Chondrocyte (in vitro differentiated cells): Measurements from ENCODE around the gene USP40. TPM values are rescaled to one million over a fixed set of nuclear protein-coding genes. Genes with fewer than 3 reads are reported as not detected.

Experiments
- DNase-seq: peaks from one replicate; pipeline ENCODE4 v3.0.0; 2021; ENCODE audit warnings: mixed read lengths, low spot score
- H3K27ac Mint-ChIP-seq: one replicate; pipeline ENCODE4 v1.8.0; 2021; ENCODE audit warnings: mild to moderate bottlenecking, moderate library complexity, mixed read lengths; ENCODE audit not compliant: unreplicated experiment
- H3K27me3 Mint-ChIP-seq: 2 replicates; pipeline ENCODE4 v1.8.0; 2021; ENCODE audit warnings: low read depth, mixed read lengths
- H3K36me3 Mint-ChIP-seq: 2 replicates; pipeline ENCODE4 v1.8.0; 2021; ENCODE audit warnings: low read depth, mixed read lengths
- H3K4me1 Mint-ChIP-seq: 2 replicates; pipeline ENCODE4 v1.8.0; 2021; ENCODE audit warnings: low read depth, mild to moderate bottlenecking, mixed read lengths
- H3K4me3 Mint-ChIP-seq: one replicate; pipeline ENCODE4 v1.8.0; 2021; ENCODE audit warnings: mild to moderate bottlenecking, moderate library complexity, mixed read lengths; ENCODE audit not compliant: unreplicated experiment
- H3K9me3 Mint-ChIP-seq: 2 replicates; pipeline ENCODE4 v1.8.0; 2021; ENCODE audit warnings: low read depth, mixed read lengths
- long read RNA-seq: library from polyadenylated mRNA; stranded (forward); transcript quantifications from one replicate; pipeline ENCODE4 v2.0.0, GENCODE V29; 2021
- total RNA-seq: library from RNA; stranded (reverse); gene quantifications from 3 replicates; pipeline ENCODE4 v1.2.1, GENCODE V29; 2021
- TF ChIP-seq, protein P1 (sequence below): fragments of 200-600 bp; sonication (generic); IDR thresholded peaks from 2 replicates; pipeline ENCODE4 v1.5.0; 2021; ENCODE audit warnings: antibody characterized with exemption, mild to moderate bottlenecking, moderate library complexity

Gene USP40, protein sequence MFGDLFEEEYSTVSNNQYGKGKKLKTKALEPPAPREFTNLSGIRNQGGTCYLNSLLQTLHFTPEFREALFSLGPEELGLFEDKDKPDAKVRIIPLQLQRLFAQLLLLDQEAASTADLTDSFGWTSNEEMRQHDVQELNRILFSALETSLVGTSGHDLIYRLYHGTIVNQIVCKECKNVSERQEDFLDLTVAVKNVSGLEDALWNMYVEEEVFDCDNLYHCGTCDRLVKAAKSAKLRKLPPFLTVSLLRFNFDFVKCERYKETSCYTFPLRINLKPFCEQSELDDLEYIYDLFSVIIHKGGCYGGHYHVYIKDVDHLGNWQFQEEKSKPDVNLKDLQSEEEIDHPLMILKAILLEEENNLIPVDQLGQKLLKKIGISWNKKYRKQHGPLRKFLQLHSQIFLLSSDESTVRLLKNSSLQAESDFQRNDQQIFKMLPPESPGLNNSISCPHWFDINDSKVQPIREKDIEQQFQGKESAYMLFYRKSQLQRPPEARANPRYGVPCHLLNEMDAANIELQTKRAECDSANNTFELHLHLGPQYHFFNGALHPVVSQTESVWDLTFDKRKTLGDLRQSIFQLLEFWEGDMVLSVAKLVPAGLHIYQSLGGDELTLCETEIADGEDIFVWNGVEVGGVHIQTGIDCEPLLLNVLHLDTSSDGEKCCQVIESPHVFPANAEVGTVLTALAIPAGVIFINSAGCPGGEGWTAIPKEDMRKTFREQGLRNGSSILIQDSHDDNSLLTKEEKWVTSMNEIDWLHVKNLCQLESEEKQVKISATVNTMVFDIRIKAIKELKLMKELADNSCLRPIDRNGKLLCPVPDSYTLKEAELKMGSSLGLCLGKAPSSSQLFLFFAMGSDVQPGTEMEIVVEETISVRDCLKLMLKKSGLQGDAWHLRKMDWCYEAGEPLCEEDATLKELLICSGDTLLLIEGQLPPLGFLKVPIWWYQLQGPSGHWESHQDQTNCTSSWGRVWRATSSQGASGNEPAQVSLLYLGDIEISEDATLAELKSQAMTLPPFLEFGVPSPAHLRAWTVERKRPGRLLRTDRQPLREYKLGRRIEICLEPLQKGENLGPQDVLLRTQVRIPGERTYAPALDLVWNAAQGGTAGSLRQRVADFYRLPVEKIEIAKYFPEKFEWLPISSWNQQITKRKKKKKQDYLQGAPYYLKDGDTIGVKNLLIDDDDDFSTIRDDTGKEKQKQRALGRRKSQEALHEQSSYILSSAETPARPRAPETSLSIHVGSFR
- total RNA-seq, result 29.4 to 38.2 TPM (median 33.1 TPM) in 3 replicates
- long read RNA-seq, full-length matches to known transcripts, result 3 of 28 reads
- long read RNA-seq, partial matches to known transcripts, result 5 of 28 reads
- long read RNA-seq, other reads (novel, unspliced or antisense), result 20 of 28 reads

GRCh38 chr2:233566141-233566956 is at the start of gene USP40:
USP40 (minus strand) TSS chr2:233566782; CDS start chr2:233565554, 1,228 bp downstream.
- peak; percentile 93 for DNase-seq
- Mint-ChIP-seq H3K4me3 (peak within 1 kb of the TSS; percentile 97), H3K9me3 (no peaks in the 10 kb centered on the region), H3K36me3 (peaks cover 2% of the 10 kb centered on the region), H3K4me1 (peaks cover 24% of the 10 kb centered on the region), H3K27ac (peak within 1 kb of the TSS; percentile 100), H3K27me3 (no peaks in the 10 kb centered on the region)
- TF ChIP-seq, protein P1, sequence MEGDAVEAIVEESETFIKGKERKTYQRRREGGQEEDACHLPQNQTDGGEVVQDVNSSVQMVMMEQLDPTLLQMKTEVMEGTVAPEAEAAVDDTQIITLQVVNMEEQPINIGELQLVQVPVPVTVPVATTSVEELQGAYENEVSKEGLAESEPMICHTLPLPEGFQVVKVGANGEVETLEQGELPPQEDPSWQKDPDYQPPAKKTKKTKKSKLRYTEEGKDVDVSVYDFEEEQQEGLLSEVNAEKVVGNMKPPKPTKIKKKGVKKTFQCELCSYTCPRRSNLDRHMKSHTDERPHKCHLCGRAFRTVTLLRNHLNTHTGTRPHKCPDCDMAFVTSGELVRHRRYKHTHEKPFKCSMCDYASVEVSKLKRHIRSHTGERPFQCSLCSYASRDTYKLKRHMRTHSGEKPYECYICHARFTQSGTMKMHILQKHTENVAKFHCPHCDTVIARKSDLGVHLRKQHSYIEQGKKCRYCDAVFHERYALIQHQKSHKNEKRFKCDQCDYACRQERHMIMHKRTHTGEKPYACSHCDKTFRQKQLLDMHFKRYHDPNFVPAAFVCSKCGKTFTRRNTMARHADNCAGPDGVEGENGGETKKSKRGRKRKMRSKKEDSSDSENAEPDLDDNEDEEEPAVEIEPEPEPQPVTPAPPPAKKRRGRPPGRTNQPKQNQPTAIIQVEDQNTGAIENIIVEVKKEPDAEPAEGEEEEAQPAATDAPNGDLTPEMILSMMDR, result peak; percentile 15

DNA sequence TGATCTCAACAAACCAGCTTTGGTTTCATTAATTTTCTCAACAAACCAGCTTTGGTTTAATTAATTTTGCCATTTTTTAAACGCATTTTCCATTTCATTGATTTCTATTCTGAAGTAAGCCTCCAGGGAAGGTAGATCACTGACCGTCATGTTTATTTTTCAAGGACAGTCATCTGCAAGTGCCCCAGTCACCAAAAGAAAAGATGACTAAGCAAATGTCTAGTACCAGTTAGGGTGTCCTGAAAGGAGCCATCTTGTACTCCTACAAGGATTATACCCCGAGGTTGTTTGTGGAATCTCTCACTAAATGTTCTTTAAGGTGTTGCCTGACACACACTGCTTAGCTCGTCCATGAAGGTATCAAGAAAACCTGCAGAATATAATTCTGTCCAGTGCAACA is 44.7 kb upstream of the USP40 start:
- Mint-ChIP-seq H3K36me3 (peaks cover 14% of the 10 kb centered on the region), H3K9me3 (peaks cover 43% of the 10 kb centered on the region), H3K27ac (no peak overlapping the region), H3K27me3 (peaks cover 13% of the 10 kb centered on the region), H3K4me1 (no peaks in the 10 kb centered on the region), H3K4me3 (no peak overlapping the region)
- no peak for DNase-seq
- TF ChIP-seq, protein P1, result no peak

DNA sequence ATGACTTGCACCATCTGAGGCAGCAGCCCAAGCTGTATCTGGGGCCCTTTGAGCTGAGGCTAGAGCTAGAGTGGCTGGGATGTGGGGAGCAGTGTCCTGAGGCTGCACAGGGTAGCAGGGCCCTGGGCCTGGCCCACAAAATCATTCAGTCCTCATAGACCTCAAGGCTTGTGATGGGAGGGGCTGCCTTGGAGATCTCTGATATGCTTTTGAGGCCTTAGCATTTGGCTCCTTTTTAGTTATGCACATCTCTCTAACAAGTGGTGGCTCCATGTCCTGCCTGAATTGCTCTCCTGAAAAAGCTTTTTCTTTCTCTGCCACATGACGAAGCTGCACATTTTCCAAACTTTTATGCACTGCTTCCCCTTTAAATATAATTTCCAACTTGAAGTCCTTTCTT is 39.1 kb upstream of the USP40 start:
- Mint-ChIP-seq H3K4me1 (no peaks in the 10 kb centered on the region), H3K36me3 (no peaks in the 10 kb centered on the region), H3K27ac (no peak overlapping the region), H3K27me3 (peaks cover 5% of the 10 kb centered on the region), H3K4me3 (no peak overlapping the region), H3K9me3 (peaks cover 12% of the 10 kb centered on the region)
- TF ChIP-seq, protein P1, result no peak
- DNase-seq, result no peak

- H3K27me3 Mint-ChIP-seq, result peaks cover 5% of the 10 kb centered on the region
- no peak overlapping the region for H3K27ac Mint-ChIP-seq
- peaks cover 1% of the 10 kb centered on the region for H3K4me1 Mint-ChIP-seq
- TF ChIP-seq, protein P1, result no peak
- no peak overlapping the region for H3K4me3 Mint-ChIP-seq
- no peak for DNase-seq
- H3K36me3 Mint-ChIP-seq, result no peaks in the 10 kb centered on the region
- peaks cover 11% of the 10 kb centered on the region for H3K9me3 Mint-ChIP-seq
Observed at GRCh38 chr2:233604826-233605225, 38.2 kb upstream of the USP40 start.
